ENCODE results near the gene FAM222B. TPM values are rescaled to one million over a fixed set of nuclear protein-coding genes. Genes with fewer than 3 reads are reported as not detected.
A peak's percentile ranks its signal among the peaks of the same experiment; 100 is the strongest.
"Not testable (repeated sequence)": the region's sequence is repeated elsewhere in the genome, so short reads cannot be mapped to it uniquely, and the experiment has no call there.

FAM222B gene
- total and polyA plus RNA-seq, 12 donors, result 4.9 to 18.3 (median 13.4) TPM

DNA sequence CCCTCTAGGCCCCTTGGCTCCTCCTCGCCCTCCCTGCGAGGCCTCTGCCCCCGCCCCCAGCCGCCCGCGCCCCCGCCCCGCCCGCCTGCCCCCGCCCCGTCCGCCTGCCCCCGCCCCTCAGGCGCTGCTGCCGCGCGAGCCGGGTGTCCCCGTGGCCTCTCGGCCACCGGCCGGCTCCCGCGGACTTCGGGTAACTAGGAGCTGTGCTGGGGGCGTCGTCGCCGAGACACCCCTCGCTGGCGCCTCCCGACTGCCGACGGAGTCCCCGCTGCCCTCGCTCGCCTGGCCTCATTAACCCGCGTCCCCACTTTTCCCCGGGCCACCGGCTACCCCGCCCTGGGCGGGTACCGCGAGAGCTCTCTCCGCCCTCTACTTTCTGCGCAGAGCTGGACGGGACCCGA is 116.4 kb downstream of the FAM222B start, which contains the start of gene TLCD1:
Gene TLCD1 (minus strand): TSS at position 8 of the 401 bp plus-strand sequence. CDS start 136 bp downstream, outside the sequence.
- peak within 1 kb of the TSS; percentile 27 to 71 (median 43) for H3K4me3 ChIP-seq
- peaks cover 16 to 47% of the 10 kb centered on the region in 2 donors for H3K4me1 ChIP-seq (replicated peaks in 1 of 2)
- H3K36me3 ChIP-seq (replicated peaks in 1 of 2), result peaks cover 0 to 35% of the 10 kb centered on the region in 2 donors
- TF ChIP-seq, protein P1, sequence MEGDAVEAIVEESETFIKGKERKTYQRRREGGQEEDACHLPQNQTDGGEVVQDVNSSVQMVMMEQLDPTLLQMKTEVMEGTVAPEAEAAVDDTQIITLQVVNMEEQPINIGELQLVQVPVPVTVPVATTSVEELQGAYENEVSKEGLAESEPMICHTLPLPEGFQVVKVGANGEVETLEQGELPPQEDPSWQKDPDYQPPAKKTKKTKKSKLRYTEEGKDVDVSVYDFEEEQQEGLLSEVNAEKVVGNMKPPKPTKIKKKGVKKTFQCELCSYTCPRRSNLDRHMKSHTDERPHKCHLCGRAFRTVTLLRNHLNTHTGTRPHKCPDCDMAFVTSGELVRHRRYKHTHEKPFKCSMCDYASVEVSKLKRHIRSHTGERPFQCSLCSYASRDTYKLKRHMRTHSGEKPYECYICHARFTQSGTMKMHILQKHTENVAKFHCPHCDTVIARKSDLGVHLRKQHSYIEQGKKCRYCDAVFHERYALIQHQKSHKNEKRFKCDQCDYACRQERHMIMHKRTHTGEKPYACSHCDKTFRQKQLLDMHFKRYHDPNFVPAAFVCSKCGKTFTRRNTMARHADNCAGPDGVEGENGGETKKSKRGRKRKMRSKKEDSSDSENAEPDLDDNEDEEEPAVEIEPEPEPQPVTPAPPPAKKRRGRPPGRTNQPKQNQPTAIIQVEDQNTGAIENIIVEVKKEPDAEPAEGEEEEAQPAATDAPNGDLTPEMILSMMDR (IDR thresholded peaks at IDR 0.05), result no peak
- TF ChIP-seq POLR2A (IDR thresholded peaks at IDR 0.05), result no peak
- no peaks in the 10 kb centered on the region for H3K9me3 ChIP-seq (replicated peaks in 1 of 3)
- DNase-seq, result peak in 4 of 7 donors; percentile 60 to 81 (median 72)
- 0% methylated on average over 1 to 49 of the region's 49 CpGs; no CpG with 5 or more reads in 1 of the 4 donors for WGBS, 4 donors
- intact Hi-C loops (cut with DNase I), result no loop called here
- no peaks in the 10 kb centered on the region for H3K27me3 ChIP-seq
- H3K27ac ChIP-seq, result peak within 1 kb of the TSS; percentile 51 to 92 (median 75)

DNA sequence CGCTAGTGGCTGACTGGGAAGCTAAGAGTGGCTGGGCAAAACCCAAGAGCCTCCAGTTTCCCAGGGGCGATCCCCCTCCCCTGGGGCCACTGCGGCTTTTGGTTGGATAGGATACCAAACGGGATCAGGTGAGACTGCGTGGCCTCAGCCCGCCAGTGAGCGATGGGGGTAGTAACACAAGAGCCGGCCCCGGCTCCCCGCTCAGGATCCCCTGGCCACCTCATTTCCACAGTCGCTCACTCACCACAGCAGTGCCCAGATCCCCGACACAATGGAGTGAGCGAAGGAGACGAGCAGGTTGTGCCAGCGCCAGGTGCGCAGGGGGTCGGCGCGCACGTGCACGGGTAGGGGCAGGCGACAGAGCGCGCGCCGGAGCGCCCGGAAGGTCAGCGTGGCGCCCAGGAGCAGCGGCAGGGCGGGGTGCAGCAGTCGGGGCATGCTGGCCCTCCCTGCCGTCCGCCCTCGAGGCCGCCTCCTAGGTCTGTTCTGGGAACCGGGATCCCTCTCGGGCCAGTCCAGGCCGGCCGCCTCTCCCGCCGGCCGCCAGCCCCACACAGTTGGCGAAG is 116.8 kb downstream of the FAM222B start:
- Histone ChIP-seq H3K9me3 (replicated peaks in 1 of 3) (no peaks in the 10 kb centered on the region), H3K27ac (peak overlapping the region; percentile 34 to 92 (median 51)), H3K27me3 (no peaks in the 10 kb centered on the region), H3K4me3 (peak overlapping the region in 2 of 4 donors; percentile 10 to 71), H3K4me1 (replicated peaks in 1 of 2) (peaks cover 21 to 51% of the 10 kb centered on the region in 2 donors), H3K36me3 (replicated peaks in 1 of 2) (peaks cover 0 to 40% of the 10 kb centered on the region in 2 donors)
- DNase-seq, result peak in 6 of 7 donors; percentile 48 to 82 (median 68)
- 0 to 2% (median 1%) methylated on average over 3 to 45 of the region's 45 CpGs; no CpG with 5 or more reads in 1 of the 4 donors for WGBS, 4 donors
- intact Hi-C loops (cut with DNase I), result no loop called here
- TF ChIP-seq, protein P1 (IDR thresholded peaks at IDR 0.05), result no peak
- TF ChIP-seq POLR2A (IDR thresholded peaks at IDR 0.05), result peak in 1 of 2 donors; percentile 41

DNA sequence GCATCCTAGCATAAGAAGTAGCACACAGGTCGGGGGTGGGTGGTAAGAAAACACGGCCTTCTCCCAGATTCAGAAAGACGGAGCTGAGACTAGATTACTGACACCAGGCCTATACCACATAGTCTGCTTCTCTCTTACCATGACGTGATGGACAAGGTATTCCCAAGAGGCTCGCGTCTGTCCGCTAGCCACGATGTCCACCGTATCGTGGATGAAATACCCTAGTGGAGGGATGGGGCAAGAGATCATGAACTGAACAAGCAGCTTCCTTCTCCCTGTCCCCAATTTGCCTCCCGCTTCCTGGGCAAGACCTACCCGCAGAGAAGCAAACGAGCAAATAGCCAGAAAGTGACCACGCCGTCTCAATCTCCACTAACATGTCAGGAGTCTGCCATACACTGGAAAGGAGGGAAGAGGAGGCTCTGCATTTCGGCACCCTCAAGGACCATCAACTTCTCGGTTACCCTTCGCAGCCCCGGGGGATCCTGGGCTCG is 117.4 kb downstream of the FAM222B start:
- WGBS, 4 donors, result 31 to 39% (median 32%) methylated on average over 18 to 20 of the region's 20 CpGs
- intact Hi-C loops (cut with DNase I), result no loop called here
- Histone ChIP-seq H3K27ac (peak overlapping the region; percentile 34 to 92 (median 51)), H3K27me3 (no peaks in the 10 kb centered on the region), H3K36me3 (replicated peaks in 1 of 2) (peaks cover 0 to 40% of the 10 kb centered on the region in 2 donors), H3K9me3 (replicated peaks in 1 of 3) (no peaks in the 10 kb centered on the region), H3K4me3 (peak overlapping the region in 2 of 4 donors; percentile 10 to 71), H3K4me1 (replicated peaks in 1 of 2) (peaks cover 26 to 55% of the 10 kb centered on the region in 2 donors)
- DNase-seq, result no peak
- TF ChIP-seq POLR2A (IDR thresholded peaks at IDR 0.05), result no peak
- TF ChIP-seq, protein P1 (IDR thresholded peaks at IDR 0.05), result no peak

DNA sequence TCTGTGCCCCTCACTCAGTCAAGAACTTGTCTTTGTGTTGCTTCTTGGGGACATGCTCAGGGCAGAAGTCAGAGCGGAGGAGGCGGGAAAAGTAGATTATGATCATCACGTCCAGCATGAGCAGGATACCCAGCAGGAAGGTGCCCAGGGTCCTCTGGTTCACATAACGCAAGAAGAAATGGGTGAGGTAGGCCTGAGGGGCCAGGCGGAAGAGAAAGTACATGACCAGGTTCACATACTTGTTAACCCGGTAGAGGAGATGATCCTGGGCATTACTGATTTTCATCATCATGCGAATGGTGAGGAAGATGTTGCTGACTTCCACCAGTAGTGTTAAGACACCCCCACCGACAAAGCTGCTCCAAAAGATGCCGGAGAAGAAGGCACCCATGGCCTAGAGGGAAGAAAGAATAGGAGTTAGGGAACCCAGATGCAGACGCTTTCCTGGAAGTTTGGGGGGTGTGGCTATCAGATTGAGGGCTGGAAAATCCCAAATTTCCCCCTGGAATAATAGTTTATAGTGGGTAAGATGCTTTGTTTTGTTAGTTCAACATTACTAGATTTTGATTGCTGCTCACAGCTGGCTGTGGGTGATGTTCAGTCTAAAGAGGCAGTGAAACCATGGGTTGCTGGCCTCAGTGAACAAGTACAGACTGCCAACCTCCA is 118.0 kb downstream of the FAM222B start:
- 82 to 92% (median 86%) methylated on average over 10 of the region's 10 CpGs for WGBS, 4 donors
- H3K9me3 ChIP-seq (replicated peaks in 1 of 3), result no peaks in the 10 kb centered on the region
- no peaks in the 10 kb centered on the region for H3K27me3 ChIP-seq
- no peak for DNase-seq
- peaks cover 27 to 55% of the 10 kb centered on the region in 2 donors for H3K4me1 ChIP-seq (replicated peaks in 1 of 2)
- peak overlapping the region in 2 of 5 donors; percentile 75 to 92 for H3K27ac ChIP-seq
- peaks cover 0 to 40% of the 10 kb centered on the region in 2 donors for H3K36me3 ChIP-seq (replicated peaks in 1 of 2)
- no peak for TF ChIP-seq POLR2A (IDR thresholded peaks at IDR 0.05)
- TF ChIP-seq, protein P1 (IDR thresholded peaks at IDR 0.05), result no peak
- intact Hi-C loops (cut with DNase I), result no loop called here
- H3K4me3 ChIP-seq, result no peak overlapping the region

DNA sequence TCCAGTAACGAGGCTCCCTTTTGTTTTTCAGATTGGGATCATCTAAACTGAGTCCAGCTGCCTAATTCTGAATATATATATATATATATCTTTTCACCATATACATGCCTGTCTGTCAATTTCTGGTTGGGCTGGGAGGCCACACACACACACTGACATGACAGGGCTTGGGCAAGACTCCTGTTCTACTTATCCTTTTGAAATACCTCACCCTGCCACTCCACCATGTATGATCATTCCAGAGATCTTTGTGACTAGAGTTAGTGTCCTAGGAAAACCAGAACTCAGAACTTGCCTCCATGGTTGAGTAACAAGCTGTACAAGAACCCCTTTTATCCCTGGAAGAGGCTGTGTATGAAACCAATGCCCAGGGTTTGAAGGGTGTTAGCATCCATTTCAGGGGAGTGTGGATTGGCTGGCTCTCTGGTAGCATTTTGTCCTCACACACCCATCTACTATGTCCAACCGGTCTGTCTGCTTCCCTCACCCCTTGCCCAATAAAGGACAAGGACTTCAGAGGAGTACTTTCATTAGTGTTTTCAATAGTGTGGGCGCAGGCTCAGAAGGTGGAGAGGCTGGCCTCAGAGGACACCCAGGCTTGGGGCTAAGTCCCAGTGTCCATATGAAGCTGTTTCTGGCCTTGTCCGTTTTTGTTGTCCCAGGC is 118.6 kb downstream of the FAM222B start:
- H3K4me3 ChIP-seq; H3K27me3 ChIP-seq; intact Hi-C loops (cut with DNase I); H3K9me3 ChIP-seq (replicated peaks in 1 of 3); DNase-seq; H3K27ac ChIP-seq: not testable (repeated sequence)
- Histone ChIP-seq H3K36me3 (replicated peaks in 1 of 2) (peaks cover 0 to 40% of the 10 kb centered on the region in 2 donors), H3K4me1 (replicated peaks in 1 of 2) (peaks cover 31 to 59% of the 10 kb centered on the region in 2 donors)
- 69 to 84% (median 77%) methylated on average over 3 to 4 of the region's 4 CpGs for WGBS, 4 donors
